SK-MEL-5 (cell line): ENCODE data around the gene HSPA12A. TPM values are rescaled to one million over a fixed set of nuclear protein-coding genes. Genes with fewer than 3 reads are reported as not detected.

Source experiments
- DNase-seq: peaks from one replicate; pipeline ENCODE4 v3.0.0-alpha.2; 2016; ENCODE audit warnings: low read depth, low spot score
- in situ Hi-C: cut with HindIII; loops from 2 replicates; pipeline ENCODE4 v1.10.0; 2016; ENCODE audit warnings: low sequenced_read_pairs, high pct_unique_total_duplicates, low pct_unique_long_range_greater_than_20kb
- total RNA-seq: library from RNA; depleted of rRNA; stranded (reverse); fragments of >200 nt; shearing (Covaris generic); gene quantifications from 2 replicates; pipeline ENCODE4 v1.2.3, GENCODE V29; 2014

HSPA12A gene
- total RNA-seq, 1 experiment from 2014 or later: 12.5 TPM

DNA sequence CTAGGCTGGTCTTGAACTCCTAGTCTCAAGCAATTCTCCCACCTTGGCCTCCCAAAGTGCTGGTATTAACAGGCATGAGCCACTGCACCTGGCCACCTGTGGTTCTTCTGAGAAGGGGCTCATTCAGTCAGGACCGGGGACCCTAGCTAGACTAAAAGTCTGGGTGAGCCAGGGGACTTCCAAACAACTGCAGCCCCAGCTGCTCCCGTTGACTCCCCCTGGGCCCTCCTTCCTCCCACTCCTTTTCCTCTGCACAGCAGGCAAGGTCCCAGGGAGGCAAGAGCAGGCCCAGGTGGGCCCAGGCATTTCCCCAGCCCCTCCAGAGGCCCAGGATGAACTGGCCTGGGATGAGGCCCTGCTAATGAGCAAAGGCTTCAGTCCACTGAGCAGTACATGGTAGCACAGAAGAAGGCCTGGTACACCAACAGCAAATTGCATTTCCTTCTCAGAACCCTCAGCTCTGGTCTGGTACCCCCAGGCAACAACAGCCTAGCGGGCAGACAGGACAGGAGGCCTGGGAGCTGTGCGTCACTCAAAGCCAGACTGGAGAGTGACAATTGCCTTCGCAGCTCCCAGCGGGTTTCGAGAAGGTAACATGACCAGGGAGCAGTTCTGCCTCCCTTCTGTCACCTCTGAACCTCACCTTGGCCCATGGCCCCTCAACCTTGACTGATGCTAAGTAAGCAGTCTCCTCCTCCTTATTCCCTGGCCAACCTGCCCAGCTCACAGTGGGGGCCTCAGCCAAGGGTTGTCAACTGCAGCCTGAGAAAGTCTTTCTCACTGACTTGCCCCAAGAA, 30.7 kb upstream of the HSPA12A start:
- DNase-seq: no peak
- in situ Hi-C loops: no loop called here

DNA sequence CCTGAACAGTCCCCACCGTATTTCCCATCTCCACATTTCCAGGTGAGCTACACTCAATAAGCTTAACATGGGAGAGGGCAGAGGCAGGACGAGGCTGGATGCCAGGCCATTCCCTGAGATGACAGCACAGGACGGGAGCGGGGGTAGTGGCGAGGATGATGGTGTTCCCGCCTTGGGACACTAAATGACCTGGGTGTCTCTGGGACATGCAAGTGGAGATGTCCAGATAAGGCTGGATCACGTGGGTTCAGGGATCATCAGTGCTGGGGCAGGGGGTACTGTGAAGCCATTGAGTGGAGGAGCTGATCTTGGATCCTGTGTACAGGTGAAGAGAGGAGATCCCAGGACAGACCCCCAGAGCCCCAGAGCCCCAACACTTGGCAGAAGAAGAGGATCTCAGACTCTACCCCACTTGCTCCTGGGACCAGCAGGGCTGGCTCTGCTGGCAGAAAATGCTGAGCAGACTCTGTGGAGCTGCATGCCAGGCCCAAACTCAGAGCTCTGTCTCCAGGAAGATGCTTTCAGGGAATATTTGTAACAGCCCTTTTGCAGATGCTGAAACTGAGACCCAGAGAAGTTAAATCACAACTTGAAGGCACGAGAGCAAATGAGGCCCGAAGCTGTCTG, 29.7 kb upstream of the HSPA12A start:
- no peak for DNase-seq
- in situ Hi-C loops: no loop called here

DNA sequence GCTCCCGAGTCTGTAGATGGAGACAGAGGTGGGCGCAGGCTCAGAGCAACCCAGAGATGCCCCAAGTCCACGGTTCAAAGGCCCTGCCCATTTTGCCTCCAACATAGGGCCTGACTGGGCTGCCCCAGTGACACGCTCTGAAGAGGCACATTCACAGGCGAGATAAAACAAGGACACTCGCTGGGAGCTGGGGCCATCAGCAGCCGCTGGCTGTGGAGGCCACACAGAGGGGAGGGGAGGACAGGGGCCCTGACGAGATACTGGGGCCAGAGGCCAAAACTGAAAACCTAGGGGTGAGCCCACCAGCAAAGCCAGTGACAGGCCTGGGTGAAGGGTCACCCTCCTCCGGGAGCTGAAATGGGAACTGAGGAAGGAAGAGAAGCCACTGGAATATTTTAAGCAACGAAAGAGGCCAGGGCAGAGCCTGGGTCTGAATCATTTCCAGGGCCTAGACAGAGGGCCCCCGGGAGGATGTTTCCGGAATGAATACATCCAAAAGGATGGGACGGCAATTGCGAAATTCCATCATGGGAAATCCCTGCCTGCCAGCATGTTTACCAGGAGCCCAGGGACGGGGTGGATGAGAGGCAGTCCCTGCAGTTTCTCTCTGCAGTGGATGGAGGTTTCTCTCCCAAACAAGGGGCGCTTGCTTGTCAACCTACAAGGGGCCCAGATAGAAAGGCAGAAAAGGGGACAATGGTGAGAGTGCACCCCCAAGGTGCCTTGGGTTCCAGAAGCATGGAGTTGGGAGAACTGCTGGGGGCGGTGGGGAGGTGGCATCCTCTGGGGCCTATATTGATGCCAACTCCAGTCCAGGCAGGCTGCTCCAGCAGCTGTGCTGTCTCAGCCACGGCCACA, 29.0 kb upstream of the HSPA12A start:
- in situ Hi-C loops: no loop called here
- DNase-seq: no peak

DNA sequence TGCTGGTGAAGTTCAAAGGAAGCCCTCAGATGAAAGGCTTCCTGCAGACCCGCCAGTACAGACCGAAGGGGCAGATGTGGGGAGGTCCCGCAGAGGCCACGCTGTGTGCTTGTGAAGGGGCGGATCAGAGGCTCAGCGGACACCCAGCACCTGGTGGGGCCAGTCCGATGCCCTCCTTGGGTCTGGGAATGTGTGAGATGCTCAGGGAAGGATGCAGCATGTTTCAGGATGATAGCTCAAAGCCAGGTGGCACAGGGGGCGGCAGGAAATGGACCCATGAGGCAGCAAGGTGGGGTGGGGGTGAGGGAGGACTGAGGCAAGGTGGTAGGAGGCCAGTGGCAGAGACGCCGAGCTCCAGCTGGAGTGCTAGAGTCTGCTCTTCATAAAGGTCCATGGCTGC, 27.9 kb upstream of the HSPA12A start:
- no peak for DNase-seq
- in situ Hi-C loops: no loop called here

DNA sequence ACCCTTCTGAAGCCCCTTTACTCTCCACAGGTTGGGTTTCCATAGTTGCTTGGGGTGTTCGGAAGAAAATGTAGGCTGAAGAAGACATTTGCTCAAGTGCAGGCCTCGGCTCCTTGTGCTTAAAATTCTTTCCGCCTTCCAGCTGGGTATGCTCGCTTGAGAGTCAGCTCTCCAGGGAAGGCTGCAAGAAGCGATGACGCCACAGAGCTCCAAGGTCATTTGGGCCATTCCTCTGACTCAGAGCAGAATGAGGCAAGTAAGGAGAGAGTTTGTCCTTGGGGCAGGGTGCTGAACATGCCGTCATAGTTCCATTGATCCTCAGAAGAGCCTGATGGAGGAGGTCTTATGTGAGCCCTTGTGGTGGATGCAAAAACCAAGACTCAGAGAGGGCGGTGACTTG, 27.4 kb upstream of the HSPA12A start:
- in situ Hi-C loops: no loop called here

DNA sequence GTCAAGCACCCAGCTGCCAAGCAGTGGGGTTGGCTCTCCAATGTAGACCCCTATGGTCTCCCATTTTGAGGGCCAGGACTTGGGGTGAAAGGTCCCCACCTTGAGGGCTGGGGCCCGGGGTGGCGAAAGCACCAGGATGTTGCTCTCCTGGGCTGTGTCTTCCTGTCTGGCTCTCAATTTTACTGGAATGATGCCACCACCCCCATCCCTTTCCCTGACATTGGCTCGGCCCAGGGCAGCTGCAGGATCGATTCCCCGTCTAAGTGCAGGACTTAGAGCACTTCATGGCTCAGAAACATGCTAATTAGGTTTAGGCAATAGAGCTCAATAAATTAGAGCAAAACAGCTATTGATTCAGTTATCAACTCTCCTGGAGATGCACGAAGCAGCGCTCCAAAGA, 27.0 kb upstream of the HSPA12A start:
- in situ Hi-C loops: no loop called here
- no peak for DNase-seq

More for the DNA sequence above, 27.4 kb upstream of the HSPA12A start:
- no peak for DNase-seq

DNA sequence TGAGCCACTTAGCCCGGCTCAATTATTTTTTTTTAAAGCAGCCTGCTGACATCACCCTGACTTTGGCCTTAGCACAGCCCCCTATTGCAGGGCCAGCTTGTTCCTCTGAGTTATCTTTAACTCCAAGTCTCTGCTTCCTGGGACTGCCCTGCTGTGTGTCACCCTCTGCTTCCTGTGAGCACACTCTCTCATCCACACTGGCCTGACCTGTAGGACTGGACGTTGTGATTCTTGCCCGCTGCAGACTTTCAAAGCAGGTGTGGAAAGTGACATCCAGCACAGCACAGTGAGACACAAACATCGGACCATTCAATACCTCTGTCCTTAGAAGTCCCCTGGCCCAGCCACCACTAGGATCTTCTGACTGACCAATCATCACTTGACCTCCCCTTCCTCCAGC, 26.4 kb upstream of the HSPA12A start:
- DNase-seq: no peak
- in situ Hi-C loops: no loop called here

DNA sequence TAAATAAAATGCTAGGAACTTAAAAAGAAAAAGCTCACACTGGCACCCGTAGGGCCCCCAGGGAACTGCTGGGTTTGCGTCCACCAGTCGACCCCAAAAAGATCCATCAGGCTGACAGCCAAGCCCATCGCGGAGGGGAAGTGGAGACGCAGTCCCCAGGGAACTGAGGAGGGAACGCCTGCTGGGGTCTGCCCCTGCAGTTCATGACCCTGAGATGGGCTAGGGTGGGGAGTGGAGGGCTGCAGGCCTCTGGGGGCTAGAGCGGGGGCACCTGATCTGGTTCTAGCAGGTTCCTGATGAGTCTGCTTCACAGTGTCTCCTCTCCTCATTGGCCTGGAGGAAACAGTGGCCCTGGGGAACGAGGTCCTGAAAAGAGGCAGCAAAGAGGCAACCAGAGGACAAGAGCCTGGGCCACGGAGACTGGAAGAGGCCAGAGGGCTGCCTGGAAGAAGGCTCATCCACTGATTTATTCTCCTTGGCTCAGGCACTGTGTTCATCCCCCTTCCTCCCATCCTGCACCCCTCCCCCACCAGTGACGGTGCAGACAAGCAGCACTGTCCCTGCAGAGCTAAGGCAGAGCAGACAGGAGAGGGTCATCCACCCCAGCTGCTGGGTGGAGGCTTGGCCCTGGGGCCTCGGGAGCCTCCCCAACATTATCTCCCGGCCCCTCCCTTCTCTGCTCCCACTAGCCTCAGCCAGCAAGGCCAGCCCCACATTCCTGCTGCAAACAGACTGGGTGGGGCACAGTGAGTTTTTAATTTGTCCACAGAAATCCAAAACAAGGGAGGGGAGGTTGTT, 24.7 kb upstream of the HSPA12A start:
- in situ Hi-C loops: no loop called here
- DNase-seq: no peak

DNA sequence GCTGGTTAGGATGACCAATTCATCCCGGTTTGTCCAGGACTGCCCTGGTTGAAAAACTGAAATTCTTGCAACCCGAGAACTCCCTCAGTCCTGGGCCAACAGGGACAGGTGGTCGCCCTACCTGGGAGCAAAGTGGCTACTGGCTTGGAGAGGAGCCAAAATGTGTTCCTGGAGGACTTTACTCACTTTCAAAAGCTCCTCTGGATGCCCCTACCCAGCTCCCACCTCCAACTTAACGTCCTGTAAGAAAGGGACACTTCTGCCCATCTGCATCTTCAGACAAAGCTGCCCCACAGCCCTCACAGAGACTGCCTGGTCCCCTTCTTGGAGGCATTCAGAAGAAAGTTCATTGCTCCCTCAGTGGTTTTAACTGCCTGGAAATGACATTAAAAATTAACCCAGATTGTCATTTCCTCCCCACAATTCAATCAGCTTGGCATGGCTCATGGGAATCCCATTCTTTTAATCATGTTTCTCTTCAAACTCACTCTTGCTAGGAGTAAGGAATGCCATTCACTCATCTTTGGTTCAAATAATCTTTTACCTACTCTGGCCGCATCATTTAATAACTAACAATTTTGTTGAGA, 24.0 kb upstream of the HSPA12A start:
- in situ Hi-C loops: no loop called here

DNA sequence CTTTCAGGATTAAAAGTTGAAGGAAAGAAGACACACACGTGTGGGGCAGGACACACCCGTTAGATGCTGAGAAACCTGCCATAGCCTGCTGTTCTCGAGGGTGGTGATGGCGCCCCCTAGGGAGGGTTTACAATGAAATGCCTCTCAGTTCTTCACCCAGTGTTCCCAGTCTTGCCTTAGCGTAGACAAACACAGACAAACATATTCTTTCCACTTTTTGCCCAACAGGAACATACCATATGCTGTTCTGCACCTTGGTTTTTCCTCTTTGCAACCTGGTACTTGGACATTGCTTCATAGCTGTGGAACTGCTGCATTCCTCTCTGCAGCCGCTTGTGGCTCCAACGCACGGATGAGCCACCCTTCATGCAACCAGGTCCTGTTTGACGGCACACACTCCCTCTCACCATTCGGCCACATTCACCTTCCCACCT, 23.3 kb upstream of the HSPA12A start:
- in situ Hi-C loops: no loop called here
- DNase-seq: peak; percentile 48

More for the DNA sequence above, 24.0 kb upstream of the HSPA12A start:
- DNase-seq: no peak

DNA sequence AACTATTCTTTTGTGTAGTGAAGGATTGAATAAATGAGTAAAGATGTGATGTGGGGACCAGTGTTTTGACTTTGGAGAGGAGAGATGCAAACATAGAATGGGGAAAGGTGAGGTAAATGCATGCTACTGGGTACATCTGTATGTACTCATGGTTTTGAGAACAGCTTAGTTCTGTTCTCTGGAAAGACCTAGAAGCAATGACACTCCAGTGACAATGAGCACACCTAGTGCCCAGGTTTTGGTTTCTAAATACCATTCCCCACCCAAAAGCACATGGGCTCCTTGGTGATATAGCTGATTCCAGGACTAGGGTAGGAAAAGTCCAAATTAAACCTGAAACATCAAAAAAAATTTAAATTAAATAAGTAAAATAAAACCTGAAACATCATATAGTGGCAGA, 22.6 kb upstream of the HSPA12A start:
- no peak for DNase-seq
- in situ Hi-C loops: no loop called here

DNA sequence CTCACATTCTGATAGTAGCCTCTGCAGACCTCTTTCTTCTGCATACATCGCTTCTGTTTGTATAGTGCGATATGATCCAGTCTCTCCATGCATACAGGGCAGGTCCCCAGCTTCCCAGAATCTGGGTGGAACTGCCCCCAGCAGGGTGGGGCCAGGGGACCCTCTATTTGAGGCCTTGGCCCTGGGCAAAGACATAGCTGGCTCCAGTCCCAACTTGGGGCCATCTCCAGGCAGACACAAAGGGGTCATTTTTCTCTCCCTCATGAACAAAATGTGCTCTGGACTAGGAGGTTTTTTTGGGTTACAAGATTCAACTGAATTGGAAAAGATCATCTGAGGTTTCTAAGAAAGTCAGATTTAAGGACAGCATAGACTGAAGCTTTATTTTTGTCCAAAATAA, 21.1 kb upstream of the HSPA12A start:
- peak; percentile 18 for DNase-seq
- in situ Hi-C loops: no loop called here

DNA sequence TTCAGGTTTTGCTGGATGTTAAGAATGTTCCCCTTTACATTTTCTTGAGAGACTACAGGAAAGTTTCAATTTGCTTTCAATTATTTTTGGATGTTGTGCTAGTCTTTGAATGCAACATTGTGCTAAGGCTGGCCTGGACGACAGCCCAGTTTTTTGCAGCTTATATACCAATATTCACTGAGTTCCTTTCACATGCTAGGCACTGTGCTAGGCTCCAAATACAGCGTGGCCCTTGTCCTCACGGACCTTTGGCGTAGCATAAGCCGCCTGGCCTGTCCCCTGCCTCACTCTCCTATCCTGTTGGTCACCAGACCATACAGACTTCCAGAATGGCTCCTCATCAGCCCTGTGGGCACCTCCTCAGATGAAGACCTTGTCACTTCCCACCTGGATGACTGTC, 19.5 kb upstream of the HSPA12A start:
- no peak for DNase-seq
- in situ Hi-C loops: no loop called here

DNA sequence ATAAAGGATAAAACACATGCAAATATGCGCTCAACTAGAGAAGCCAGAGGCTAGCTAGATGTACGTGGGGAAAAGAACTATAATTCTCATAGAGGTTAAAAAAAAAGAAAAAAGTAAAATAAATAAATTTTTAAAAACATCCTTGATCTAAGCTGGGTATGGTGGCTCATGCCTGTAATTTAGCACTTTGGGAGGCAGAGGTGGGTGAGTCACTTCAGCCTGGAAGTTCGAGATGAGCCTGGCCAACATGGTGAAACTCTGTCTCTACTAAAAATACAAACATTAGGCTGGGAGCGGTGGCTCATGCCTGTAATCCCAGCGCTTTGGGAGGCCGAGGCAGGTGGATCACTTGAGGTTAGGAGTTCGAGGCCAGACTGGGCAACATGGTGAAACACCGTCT, 18.6 kb upstream of the HSPA12A start:
- in situ Hi-C loops: no loop called here
- DNase-seq: no peak

DNA sequence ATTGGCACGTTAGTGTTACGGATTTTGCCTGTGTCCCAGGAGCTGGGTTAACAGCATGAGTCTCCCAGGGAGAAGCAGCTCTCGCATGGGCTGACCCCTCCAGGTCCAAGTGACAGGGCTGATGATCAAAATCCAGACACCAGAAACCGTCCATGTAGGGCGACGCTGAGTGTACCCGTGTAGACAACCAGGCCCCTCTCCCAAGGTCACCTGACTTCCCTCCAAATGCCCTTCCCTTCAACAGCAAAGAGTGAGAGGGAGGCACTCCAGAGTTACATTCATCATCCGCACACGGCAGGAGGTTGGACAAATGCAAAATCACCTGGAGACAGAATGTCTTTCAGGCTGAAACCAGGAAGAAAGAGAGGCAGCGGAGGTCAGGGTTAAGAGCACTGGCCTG, 14.9 kb upstream of the HSPA12A start:
- DNase-seq: no peak
- in situ Hi-C loops: no loop called here

DNA sequence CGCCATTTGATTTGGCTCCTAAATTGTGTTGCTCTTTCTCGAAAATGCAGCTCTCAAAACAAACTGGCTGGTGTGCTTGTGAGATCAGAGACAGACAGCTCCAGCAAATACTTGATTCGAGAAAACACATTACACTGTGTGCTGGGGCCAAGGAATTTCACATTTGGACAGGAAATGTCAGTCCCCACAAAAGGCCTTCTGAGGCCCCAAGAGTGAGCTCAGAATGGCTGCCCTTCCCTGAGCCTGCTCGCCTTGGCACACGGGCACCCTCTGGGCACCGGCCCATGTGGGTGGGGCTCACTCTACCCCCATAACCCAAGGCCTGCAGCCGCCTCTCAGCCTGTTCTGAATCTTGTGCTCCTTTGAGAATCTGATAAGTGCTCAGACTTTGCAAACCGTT, 13.9 kb upstream of the HSPA12A start:
- in situ Hi-C loops: no loop called here
- no peak for DNase-seq

DNA sequence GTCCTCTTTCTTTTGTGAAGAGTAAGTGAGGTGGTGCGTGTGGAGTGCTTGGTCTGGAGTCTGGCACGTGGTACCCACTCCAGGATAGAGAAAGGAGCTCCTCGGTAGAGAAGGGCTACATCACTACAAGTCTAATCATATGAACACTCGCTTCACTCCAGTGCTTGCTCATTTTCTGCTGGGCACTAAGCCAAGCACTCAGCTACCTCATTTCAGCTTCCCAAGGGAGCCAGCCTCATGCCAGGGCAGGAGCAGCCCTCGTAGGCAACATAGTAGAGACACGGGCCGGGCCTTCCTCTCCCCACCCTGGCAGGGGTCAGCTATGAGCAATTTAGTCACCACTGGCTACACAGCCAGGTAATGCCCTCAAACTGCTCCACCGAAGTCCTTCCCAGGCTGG, 11.4 kb upstream of the HSPA12A start:
- peak; percentile 32 for DNase-seq

More for the DNA sequence above, 11.4 kb upstream of the HSPA12A start:
- in situ Hi-C loops: no loop called here
